ENCODE results near the gene UNC13B.

- no peak for TF ChIP-seq EZH2 (IDR thresholded peaks at IDR 0.05; ENCODE audit: borderline replicate concordance)
- TF ChIP-seq CTCF (IDR thresholded peaks at IDR 0.05; ENCODE audit: poor library complexity), result no peak
- no peak for TF ChIP-seq EZH2phosphoT487 (IDR thresholded peaks at IDR 0.05; ENCODE audit: low read depth, severe bottlenecking, unreplicated experiment)
These were observed 208.4 kb downstream of the UNC13B start for GRCh38 chr9:35370241-35370640.
